Fibroblast of skin of left biceps (primary cell): ENCODE results near the gene ADIPOR2.
"Not testable (repeated sequence)": the region's sequence is repeated elsewhere in the genome, so short reads cannot be mapped to it uniquely, and the experiment has no call there.

Experiments used
- DNase-seq, 2 experiments: peaks; one replicate each; pipeline ENCODE4 v3.0.0-alpha.2; 2013; ENCODE audit warnings: low read depth in 2 of 2

ADIPOR2 gene

GRCh38 chr12:1665366-1665765, 25.5 kb upstream of the ADIPOR2 start:
- no peak for DNase-seq

DNA sequence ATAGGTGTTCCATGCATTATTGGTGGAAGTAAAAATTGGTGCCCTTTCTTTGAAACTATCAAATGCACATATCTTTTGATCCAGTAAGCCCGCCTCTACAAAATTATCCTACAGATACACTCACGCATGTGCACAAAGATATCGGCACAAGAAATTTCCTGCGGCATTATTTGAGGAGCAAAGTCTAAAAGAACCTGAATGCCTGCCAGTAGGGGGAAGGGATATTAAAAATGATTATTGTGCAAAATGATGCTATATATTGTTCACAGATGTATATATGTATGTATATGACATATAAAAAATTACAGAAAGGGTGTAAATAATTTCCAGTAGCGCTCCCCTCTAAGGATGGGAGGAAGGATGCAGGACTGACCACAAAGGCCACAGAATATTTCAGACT, 24.7 kb upstream of the ADIPOR2 start:
- DNase-seq, result no peak

DNA sequence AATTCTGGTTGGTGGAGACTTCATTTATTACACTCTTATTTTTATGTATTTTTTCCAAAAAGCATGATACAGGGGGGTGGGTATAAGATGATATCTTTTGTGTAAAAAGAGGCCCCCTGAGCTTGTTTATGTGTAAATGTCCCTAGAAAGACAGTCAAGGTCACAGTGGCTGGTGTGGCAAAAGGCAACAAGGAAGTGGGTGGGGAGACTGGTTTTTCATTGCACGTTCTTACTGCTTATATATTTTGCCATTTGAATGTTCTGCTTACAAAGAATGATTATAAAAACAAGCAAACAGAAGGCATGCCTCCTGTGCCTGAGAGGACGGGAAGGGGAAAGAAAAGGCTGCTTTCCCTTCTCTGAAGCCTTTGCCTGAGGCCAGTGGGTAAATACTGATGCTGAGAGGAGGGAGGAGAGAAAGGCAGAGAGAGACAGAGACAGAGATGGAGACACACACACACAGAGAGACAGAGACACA, 24.1 kb upstream of the ADIPOR2 start:
- DNase-seq, result no peak

DNA sequence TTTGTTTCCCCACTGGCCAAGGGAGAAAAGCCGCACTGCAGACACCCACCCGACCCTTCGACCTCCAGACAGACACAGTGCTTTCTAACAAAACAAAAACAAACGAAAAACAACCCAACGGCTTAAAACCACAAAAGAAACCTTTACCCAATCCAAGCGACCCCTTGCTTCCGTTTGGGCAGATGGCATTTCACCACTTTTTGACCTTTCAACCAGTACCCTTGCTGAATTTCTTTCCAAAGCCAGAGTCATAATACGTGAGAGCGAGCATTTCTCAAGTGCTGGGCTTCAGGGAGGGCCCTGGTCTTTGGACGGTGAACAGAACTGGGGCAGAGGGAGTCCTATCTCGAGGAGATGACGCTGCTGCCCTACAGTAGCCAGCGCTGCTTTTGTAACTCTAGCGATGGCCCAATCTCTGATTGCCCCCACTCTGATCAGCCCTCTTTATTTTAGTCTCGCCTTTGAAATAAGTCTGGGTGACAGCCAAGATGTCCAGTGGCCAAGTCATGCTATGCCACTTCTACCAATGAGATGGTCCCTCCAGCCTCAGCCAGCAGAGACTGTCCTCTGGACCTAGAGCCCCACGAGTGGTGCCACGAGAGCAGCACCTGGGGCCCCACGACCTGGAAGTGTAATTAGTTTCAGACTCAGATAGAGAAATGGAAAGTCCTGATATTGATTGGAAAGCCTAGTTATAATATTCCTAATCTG, 21.9 kb upstream of the ADIPOR2 start:
- no peak for DNase-seq

DNA sequence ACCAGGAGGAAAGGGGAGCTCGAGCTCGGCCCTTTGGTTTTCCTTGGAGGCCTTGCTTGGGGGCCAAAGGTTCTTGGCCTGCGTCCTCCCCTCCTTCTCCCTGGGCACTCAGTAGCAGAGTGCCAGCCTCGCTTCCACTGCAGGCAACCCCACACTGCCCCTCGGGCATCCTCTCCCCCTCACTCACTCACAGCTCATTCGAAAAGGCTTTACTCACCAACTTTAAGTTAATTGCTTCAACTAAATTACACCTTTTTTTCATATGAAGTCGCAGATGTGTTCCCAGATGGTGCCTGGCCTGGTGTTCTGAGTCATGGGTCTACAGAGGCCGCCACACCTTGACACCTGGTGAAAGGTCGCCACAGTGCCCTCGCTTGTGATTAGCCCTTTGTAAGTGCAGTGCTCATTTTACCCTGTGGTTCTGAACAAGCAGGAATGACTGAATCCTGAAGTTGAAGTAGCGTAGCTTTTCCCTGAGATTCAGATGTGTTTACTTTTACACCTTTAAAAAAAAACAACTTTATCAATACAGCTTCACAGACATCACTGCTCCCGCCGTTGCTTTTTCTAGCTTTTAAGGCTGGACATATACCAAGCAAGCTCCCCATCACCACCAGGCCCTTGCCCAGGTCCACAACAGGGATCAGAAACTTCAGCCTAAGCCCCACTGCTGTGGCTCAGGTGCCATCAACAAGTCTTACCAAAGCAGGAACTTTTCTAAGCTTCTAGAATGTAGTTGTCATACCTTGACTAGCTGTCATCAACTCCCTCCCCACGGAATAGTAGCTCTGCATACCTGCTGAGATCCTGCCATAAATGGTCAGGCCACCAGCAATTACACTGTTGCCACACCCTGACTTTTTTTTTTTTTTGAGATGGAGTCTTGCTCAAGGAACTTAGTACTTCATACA, 20.3 kb upstream of the ADIPOR2 start:
- no peak for DNase-seq

DNA sequence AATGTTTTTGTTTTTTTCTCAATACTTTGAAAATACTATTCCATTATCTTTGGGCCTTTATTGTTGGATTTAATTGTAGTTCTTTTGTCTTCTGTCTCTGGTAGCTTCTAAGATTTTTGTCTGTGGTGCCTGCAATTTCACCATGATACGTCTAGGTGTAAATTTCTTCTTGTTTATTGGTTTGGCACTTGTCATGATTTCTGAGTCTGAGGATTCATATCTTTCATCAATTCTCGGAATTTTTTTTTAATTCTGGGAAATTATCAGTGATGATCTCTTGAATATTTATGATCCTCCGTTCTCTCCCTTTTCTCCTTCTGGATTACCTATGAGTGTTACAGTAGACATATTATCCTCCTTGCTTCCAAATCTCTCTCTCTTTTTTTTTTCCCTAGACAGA, 14.8 kb upstream of the ADIPOR2 start:
- DNase-seq, result no peak

DNA sequence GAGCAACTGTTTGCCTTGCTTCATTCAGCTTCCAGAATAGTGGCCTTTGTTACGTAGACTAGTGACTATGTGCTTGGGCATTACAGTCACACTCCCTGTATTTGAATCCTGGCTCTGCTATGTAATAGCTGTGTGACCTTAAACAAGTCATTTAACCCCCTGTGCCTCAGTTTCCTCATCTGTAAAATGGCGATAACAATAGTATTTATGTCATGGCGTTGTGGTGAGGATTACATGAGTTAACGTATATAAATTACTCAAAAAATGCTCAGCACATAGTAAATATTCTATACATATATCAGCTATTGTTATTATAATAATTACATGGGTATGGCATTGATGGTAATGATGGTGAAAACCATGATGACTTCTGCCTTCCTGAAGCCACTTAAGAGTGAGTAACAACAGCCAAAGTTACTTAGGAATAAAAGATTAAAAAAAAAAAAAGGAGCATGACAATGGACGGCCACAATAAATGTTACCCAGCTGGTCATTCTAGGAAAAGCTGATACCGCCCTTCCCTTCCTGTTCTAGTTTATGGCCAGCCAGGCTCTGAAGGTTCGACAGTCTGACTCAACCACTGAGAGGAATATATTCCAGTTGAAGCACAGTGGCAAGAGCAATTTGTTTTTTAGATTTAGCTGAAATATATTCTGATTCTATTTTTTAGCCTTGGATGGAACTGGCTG, 9.9 kb upstream of the ADIPOR2 start:
- DNase-seq, result no peak

GRCh38 chr12:1681493-1681807, 9.4 kb upstream of the ADIPOR2 start:
- no peak for DNase-seq

- DNase-seq, result no peak
These were observed 2.7 kb upstream of the ADIPOR2 start for GRCh38 chr12:1688086-1688710.

GRCh38 chr12:1691123-1692007, 495 bp downstream of the ADIPOR2 start:
- no peak for DNase-seq

DNA sequence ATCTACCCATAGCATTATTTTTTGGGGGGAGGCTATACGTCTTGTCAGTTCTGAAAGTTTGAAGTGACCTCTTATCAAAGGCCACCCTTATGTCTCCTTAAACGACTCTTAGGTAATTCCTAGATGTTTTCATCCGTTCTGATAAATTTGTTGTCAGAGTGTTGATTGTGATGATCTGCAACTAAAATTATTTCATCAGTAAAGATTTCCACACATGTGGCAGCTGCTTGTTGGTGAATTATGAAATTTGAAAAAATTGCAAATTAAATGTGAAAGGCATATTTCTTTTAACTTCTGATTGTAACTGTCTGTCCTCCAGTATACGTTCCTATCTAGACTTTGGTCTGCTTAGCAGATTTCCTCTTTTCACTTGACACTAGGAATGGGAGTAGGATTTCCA, 1.4 kb downstream of the ADIPOR2 start:
- DNase-seq, result no peak

DNA sequence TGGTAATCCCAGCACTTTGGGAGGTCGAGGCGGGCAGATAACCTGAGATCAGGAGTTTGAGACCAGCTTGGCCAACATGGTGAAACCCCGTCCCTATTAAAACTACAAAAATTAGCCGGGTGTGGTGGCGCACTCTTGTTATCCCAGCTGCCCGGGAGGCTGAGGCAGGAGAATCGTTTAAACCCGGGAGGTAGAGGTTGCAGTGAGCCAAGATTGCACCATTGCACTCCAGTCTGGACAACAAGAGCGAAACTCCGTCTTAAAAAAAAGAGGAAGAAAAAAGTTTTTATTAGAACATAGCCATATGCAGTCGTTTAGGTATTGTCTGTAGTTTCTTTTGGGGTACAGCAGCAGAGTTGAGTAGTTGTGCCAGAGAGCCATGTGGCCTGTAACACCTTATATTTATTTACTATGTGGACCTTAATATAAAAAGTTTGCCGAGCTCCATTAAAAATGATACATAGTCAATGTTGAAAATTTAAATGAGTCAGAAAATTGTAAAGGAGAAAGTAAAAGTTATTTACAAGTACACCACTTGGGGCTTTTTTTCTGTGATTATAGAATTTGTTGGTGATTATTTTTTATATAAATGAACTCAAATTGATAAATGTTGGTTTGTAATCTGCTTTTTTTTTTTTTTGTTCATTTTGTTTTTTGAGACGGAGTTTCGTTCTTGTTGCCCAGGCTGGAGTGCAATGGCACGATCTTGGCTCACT, 2.2 kb downstream of the ADIPOR2 start:
- no peak for DNase-seq

- not testable (repeated sequence) for DNase-seq
These were observed 4.2 kb downstream of the ADIPOR2 start for GRCh38 chr12:1695097-1695496.

GRCh38 chr12:1695886-1696670, 5.2 kb downstream of the ADIPOR2 start:
- DNase-seq, result no peak

- DNase-seq, result no peak
These were observed 5.9 kb downstream of the ADIPOR2 start for GRCh38 chr12:1696800-1697199.

- no peak for DNase-seq
These were observed 6.4 kb downstream of the ADIPOR2 start for GRCh38 chr12:1697271-1697670.

GRCh38 chr12:1698720-1699119, 7.8 kb downstream of the ADIPOR2 start:
- DNase-seq, result no peak

GRCh38 chr12:1702713-1703112, 11.8 kb downstream of the ADIPOR2 start:
- DNase-seq, result no peak
